ENCODE measurements around the gene MPP1.

MPP1 gene

GRCh38 chrX:154774622-154775021, 30.7 kb downstream of the MPP1 start:
- no peak for DNase-seq

- peak; percentile 95 for DNase-seq
Observed at GRCh38 chrX:154762537-154763296, 42.6 kb downstream of the MPP1 start, which contains the start of gene DKC1. DKC1 (plus strand) TSS chrX:154762864; CDS start chrX:154762966, 102 bp downstream.

- no peak for DNase-seq
Observed at GRCh38 chrX:154761977-154762536, 43.2 kb downstream of the MPP1 start.

DNA sequence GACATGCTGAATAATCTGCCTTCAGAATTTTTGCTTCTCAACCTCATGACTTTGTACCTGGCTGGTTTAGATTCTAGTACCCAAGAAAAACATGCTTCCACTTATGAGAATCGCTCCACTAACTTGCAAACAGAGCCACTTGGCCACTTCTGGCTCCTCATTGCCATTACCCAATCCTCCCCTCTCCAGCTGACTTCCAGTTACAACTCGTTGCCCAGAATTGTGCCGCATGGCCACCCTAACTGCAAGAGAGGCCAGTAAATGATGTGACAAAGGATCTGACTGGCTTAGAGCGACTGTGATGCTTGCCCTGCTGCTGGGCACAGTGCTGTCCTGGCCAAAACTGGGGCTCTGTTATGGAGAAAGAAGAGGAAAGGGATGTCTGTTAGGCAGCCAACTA, 46.6 kb downstream of the MPP1 start:
- no peak for DNase-seq

DNA sequence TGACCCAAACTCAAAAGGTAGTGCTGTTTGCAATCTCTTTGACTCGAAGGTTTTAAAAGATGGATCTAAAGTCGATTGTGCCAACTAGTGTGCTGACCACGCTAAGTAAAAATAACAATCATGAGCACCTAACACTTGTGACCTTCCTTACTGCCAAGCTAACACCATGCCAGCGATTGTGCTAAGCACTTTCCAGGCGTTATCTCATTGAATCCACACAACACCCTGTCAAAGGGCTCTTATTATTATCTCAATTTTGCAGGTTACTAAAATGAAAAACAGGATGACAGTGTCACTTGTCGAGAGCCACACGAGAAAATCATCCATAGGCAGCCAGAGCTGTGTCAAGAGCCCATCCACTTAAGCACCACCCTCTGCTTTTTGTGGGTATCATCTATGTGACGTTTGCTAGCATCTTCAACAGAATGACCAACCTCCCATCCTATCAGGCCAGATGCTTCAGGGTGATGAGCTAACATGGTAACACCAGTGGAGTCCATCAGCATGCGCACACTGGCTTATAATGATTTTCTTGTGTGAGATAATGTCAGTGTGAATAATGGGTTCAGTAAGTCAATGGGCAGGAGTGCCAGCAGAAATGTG, 53.5 kb downstream of the MPP1 start:
- no peak for DNase-seq

GRCh38 chrX:154751203-154751668, 54.0 kb downstream of the MPP1 start:
- DNase-seq: peak; percentile 68

GRCh38 chrX:154750301-154751202, 54.7 kb downstream of the MPP1 start, which contains the start of gene GAB3:
GAB3 (minus strand) TSS chrX:154751077; CDS start chrX:154751025, 52 bp downstream.
- DNase-seq: peak; percentile 76

- DNase-seq: no peak
Observed at GRCh38 chrX:154749856-154750255, 55.4 kb downstream of the MPP1 start.

DNA sequence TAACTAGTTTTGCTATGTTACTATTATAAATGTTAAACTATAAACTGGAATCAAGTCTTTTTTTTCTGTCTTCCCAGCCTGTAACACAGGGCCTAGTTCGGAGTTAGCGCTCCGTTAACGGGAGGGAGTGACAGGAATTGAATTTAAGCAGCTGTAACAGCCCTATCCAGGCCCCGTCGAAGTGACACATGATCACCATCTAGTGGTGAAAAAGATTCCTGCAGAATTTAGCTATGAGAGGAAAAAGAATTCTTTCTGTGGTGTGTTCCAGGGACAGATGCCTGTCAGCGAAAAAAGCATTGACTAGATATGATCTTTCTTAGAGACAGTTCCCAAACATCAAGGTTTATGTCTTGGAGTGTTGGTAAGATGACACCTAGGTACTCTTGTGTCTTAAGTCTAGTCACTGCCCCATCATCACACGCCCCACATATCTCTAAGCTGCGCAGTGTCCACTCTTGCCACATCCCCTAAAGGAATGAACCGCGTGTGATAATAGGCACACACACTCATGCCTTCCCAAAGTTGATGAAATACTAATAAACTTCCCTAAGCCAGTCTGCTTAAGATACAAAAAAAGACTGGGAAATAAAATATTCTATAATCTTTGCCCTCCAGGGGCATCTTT, 56.5 kb downstream of the MPP1 start:
- peak; percentile 66 for DNase-seq

DNA sequence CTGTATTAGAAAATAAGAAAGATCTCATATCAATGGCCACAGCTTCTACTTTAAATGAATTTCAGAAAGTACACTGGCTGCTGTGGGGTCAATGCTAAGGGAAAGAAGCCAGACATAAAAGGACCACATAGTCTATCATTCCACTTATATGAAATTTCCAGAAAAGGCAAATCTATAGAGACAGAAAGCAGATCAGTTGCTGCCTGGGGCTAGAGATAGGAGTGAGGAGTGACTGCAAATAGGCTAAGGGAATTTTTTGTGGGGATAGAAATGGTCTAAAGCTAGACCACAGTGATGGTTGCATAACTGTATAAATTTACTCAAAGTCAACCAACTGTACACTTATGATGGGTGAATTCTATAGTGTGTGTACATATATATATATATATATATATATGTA, 62.7 kb downstream of the MPP1 start:
- DNase-seq: no peak

DNA sequence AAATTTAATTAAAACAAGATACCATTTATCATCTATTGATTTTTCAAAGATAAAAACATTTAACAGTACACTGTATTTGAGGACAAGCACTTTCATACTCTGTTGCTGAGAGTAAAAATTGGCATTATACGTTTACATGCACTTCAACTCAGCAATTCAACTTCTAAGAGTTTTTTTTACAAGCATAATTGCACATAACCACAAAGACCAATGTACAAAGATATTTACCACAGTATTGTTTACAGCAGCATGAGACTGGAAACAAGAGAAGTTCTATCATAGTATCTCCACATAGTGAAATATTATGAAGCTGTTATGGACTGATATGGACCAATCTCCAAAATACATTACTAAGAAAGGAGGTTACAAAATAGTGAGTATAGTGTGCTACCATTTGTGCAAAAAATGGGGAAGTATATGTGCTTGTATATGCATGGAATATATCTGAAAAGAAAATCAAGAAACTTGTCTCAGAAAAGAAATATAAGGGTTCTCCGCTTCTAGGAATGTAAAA, 65.3 kb downstream of the MPP1 start:
- DNase-seq: no peak

DNA sequence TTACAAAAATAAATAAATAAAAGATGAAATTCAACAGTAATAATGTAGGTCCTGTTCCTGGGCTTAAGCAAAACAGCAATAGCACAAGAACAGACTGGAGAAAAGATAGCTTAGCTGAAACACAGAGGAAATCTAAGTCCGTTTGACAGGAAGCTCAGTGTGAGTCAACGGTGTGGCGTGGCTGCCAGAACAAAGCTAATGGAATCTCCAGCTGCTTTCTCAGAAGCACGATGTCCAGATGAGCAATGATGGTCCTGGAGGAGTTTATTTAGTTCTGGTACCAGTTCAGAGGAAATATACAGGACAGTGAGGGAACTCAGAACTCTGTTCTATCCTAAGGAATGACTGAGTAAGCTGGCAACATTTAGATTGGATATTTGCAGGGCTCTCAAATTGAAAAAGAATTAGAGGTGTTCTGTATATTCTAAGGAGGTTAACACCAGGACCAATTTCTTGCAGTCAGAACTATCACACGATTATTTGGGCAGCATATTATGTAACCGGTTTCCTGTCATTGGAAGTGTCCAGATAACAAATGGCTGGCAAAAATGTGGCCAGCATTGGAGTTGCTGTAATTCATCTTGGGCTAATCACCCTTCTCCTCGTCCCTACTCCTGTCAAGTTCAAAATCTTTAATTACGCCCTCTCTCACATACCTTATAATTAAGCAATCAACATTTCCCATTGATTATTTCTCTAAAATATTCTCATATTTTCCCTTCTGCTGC, 67.1 kb downstream of the MPP1 start:
- DNase-seq: no peak

- DNase-seq: no peak
Observed at GRCh38 chrX:154737136-154737535, 68.1 kb downstream of the MPP1 start.

GRCh38 chrX:154735695-154736393, 69.4 kb downstream of the MPP1 start:
- DNase-seq: no peak

DNA sequence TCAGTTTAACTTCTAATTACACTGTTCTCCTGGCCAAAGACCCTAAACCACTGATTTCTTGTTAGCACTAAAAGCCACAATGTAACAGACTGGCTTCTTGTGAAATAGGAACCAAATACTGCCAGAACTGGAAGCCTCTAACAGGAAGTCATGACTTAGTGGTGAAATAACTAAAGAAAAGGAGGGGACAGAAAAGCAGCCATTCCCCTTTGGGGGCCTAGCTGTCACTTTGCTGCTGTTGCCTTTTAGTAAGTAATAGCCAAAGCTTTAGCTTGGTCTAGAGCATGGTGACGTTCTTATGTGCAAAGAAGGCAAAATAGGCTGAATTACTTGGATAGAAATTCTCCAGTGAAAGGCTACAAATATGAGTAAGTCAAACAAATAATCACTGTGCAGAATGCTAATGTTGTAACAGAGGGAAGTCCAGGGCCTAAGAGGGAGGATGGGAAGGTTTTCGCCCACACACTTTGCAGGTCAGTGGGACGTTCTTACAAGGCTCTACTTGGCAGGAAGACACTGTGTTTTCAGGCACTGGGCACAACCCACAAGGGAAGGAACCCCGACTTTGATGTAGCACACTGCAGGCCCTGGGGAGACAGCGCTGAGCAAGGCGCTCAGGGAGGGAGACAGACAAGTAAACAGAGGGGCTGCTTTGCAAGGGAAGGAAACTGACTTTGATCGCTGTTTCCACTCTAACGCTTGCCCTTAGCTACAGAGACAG, 71.1 kb downstream of the MPP1 start:
- no peak for DNase-seq

DNA sequence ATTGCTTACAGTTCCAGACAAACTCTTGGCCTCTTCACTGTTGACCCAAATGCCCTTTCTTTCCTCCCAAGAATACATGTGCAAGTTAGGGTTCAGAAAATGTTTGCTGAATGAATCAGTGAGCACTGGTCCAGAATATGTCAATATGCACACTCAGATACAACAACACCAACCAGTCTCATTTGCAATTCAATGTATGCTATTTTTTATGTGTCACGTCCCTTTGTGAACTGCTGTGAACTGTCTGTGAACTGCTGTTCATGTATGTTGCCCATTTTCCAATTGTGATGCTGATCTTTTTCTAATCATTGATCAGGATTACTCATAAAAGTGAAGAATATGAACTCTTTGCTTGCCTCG, 72.2 kb downstream of the MPP1 start:
- no peak for DNase-seq

GRCh38 chrX:154732421-154733065, 72.7 kb downstream of the MPP1 start:
- no peak for DNase-seq

- no peak for DNase-seq
Observed at GRCh38 chrX:154731881-154732280, 73.4 kb downstream of the MPP1 start.

DNA sequence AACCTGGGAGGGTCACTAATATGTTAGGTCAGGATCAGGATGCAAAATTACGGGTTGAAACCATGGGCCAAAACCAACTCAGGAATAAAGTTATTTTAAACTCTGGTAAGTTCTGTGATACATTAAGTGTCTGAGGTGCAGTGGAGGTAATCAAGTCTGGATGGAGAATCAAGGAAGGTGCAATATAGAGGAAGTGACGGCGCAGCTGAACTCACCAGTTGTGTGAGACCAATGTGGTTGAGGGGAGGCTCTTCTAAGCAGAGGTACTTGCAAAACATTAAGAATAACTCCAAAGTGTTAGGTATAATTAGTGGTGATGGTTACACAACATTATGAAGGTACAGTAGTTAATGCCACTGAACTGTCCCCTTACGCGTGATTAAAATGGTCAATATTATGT, 74.1 kb downstream of the MPP1 start:
- DNase-seq: no peak
